Activated naive CD4-positive, alpha-beta T cell treated with anti-CD3 and anti-CD28 coated beads, Interleukin-2, amount 50 U/mL, for 16 hours (primary cell): ENCODE measurements around the gene DNTTIP2.
"Not testable (repeated sequence)": the region's sequence is repeated elsewhere in the genome, so short reads cannot be mapped to it uniquely, and the experiment has no call there.

Experiments used
- DNase-seq: peaks from one replicate; pipeline ENCODE4 v3.0.0-alpha.2; 2020

Gene DNTTIP2

DNA sequence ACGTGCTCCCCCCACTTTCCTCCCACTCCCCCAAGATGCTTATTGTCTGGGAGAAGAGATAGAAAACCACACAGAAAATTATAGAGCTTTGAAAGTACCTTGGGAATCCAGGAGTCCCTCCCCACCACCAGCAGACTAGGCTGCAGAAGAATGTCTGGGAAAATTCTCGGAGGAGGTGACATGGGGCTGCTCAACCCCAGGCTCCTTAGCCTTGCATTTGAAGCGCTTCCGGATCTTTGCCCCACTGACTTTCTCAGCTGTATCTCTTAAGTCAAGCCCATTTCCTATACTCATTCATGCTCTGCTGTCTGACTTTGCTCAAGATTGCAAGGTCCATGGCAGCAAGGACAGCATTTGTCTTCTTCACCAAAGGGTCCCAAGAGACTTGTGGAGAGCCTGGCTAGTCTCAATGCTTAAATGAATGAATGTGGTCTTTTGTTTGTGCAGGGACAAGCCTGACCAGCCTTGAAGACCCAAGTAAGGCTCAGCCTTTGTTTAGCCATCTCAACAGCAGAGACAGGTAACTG, 38.0 kb downstream of the DNTTIP2 start:
- no peak for DNase-seq

DNA sequence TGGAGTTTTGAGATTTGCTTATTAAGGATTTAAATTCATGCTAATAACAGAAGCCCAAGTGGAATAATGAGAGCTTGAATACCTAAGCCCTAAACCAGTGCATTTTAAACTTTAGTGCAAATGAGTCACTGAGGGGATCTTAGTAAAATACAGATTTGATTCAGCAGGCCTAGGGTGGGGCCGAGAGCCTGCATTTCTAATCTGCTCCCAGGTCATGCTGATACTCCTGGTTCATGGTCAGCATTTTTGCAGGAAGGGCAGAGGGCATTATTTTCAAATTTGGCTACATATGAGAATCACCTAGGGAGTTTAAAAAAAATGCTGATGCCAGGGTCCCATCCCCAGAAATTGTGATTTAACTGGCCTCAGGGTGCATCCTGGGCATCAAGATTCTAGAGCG, 39.3 kb downstream of the DNTTIP2 start:
- DNase-seq: no peak

DNA sequence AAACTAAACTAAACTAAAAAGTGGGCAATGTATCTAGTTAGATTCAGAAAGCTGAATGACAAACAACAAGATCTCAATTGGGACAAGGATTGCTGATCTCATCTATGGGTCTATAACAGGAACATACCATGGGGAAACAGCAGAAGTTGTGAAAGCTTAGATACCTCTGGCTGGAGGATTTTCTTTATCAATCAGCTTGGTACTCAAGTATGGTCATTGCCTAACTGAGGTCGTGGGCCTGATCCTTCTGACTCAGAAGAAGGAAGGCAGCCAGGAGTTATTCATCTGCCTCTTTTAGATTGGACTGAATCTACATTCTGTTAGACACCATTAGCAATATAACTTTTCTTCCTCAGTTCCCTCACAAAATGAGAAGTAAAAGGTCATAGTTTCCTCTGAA, 39.7 kb downstream of the DNTTIP2 start:
- no peak for DNase-seq

GRCh38 chr1:93837961-93838360, 41.0 kb downstream of the DNTTIP2 start:
- no peak for DNase-seq

GRCh38 chr1:93833293-93833692, 45.7 kb downstream of the DNTTIP2 start:
- DNase-seq: not testable (repeated sequence)

- DNase-seq: no peak
Observed at GRCh38 chr1:93829061-93829460, 49.9 kb downstream of the DNTTIP2 start.

DNA sequence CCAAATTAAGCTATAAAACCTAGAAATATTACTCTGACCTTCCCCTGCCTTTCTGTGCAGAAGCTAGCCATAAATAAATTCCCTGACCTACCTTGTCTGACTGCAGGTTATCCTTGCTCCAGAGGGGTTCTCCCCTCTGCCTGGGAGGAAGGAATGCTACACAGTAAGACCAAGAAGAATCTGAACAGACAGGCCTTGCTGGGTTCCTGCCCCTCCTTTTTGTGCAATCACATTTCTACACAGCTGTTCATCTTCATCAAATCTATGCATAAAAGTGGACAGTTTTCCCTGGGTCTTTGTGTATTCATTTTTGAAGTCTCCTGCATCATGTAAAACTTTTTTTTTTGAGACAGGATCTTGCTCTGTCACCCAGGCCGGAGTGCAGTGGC, 50.6 kb downstream of the DNTTIP2 start:
- DNase-seq: no peak

- DNase-seq: no peak
Observed at GRCh38 chr1:93827633-93828366, 51.2 kb downstream of the DNTTIP2 start.

GRCh38 chr1:93827128-93827527, 51.9 kb downstream of the DNTTIP2 start:
- DNase-seq: no peak

DNA sequence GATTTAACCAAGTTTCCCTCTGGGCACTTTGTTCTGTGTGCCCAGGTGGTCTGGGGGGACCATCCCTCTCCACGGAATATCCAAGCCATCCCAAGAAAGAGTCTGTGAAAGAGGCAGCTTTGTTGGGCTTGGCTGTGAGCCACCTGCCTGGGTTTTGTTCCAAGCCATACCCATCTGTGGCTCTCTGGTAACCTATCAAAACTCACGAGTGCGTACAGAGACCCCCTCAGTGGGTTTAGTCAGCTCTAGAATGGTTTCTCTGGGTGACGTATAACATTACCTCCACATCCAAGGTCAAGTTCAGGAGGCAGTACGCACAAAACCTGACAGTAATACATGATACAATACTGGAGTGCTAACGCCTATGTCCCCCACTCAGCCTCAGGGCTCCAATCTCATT, 54.2 kb downstream of the DNTTIP2 start:
- no peak for DNase-seq

DNA sequence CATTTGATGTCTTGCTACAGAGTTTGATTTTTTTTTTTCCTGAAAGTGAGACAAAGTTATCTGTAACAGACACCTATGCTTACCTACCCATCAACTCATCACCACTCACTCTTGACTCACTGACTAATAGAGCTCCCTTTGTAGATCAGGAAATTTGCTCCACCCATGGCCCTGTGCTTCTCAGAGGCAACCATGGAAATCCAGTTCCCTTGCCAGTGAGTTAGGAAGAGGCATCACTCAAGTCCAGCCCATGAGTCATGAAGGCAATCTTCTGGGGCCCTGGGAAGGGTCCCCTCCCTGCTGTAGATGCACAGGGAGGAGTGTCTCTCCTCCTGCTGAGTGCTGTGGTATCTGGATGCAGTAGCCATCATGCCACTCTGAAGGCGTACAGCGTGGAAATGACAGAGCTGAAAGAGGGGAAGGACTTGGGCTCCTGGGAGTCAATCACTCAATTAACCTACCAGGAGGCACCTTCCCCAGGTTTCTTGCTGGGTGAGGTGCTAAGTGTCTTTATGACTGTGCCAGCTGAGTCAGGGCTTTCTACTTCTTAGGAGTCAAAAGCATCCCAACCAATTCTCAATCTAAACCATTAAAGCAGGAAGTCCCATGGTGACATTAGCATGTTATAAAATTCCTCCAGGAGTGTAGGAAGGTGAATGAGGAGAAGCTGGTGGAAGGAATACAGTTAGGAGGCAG, 56.1 kb downstream of the DNTTIP2 start:
- no peak for DNase-seq

DNA sequence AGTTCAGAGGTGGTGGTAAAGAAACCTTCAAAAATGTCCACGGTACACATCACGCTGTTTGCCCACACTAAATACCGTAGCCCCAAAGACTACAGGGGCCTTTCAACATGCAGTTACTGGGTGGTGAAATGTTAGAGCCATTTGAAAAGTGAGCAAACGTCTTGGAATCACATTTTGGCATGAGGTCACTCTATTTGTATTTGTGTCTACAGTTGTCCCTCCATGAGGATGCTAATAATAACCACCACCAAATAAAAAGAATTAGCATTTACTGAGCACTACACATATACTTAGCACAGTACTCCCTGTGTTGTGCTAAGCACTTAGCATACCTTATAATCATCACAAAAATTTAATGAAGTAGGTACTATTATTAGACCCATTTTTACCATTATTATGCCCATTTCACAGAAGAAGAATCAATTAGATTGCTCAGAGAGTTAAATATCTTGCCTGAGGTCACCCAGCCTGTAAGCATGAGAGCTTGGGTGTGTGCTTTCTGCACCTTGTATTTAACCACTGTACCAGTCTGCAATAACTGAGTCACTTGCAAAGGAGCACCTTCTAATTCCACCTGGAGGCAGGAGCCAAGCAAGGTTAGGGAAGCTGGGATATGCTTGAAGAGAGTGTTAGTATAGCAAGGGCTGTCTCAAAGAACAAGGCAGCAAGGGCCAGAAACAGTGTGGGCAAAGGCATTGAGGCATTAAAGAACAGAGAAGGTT, 57.4 kb downstream of the DNTTIP2 start:
- DNase-seq: no peak

GRCh38 chr1:93820554-93821422, 58.2 kb downstream of the DNTTIP2 start:
- no peak for DNase-seq

DNA sequence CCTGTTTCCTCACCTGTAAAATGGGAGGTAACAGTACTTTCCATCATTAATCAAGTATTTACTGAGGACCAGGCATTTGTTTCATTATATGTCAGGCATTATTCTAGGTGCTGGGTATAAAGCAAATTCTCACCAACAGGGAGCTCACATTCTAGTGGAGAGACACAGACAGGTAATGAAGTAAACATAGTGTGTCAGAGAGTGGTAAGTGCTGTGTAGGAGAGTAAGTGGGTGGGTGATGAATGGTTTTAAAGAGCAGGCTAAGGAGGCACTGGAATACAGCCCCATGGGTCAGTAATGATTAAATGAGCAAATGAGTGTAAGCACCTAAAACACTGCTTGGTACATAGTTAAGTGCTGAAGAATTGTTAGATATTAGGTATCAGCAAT, 60.4 kb downstream of the DNTTIP2 start:
- DNase-seq: no peak

DNA sequence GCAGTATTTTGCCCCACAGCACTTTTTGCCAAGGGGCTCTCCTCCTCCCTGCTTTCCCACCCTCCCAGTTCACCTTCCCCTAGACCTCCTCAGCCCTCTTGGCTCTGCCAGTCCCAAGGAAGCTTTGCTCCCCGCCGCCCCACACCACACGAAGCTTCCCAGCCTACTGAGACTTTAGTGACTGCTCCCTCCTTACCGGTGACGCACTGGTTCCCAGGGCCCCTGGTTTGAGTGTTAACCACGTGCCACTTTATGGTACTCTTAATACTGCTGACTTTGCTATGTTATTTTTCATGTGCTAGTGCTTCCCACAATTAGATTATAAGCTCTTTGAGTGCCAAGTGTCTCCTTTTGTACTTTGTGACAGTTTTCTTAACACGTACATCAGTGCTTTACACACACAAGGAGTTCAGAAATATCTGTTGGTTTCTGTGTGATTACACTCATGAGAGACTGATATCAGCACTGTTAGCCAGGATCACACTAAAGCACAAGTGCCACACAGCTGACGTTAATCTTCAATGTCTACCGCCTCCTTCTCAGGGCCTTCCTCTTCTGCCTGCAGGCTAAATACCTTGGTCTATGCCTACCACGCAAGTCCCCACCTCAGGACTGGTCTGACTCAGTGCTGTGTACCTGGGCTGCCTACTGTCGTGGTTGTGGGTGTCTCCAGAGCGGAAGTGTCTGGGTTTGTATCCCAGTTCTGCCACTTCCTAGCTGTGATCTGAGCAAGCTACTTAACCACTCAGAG, 61.0 kb downstream of the DNTTIP2 start:
- no peak for DNase-seq

GRCh38 chr1:93816970-93817678, 61.9 kb downstream of the DNTTIP2 start:
- no peak for DNase-seq
